Dermis microvascular lymphatic vessel endothelial cell (primary cell): ENCODE data around the gene RRM2. TPM values are rescaled to one million over a fixed set of nuclear protein-coding genes. Genes with fewer than 3 reads are reported as not detected.
A peak's percentile ranks its signal among the peaks of the same experiment; 100 is the strongest.

Experiments used
- DNase-seq, 2 donors: peaks; one replicate each; pipeline versions ENCODE4 v3.0.0 to v3.0.0-alpha.2; 2010; ENCODE audit warnings: low read depth in 2 of 2
- total RNA-seq: library from RNA; depleted of rRNA; stranded (reverse); fragments of >200 nt; gene quantifications from 2 replicates; pipeline ENCODE4 v1.2.1, GENCODE V29; 2014

RRM2 gene
- total RNA-seq: 18.1 and 29.1 TPM in 2 replicates

DNA sequence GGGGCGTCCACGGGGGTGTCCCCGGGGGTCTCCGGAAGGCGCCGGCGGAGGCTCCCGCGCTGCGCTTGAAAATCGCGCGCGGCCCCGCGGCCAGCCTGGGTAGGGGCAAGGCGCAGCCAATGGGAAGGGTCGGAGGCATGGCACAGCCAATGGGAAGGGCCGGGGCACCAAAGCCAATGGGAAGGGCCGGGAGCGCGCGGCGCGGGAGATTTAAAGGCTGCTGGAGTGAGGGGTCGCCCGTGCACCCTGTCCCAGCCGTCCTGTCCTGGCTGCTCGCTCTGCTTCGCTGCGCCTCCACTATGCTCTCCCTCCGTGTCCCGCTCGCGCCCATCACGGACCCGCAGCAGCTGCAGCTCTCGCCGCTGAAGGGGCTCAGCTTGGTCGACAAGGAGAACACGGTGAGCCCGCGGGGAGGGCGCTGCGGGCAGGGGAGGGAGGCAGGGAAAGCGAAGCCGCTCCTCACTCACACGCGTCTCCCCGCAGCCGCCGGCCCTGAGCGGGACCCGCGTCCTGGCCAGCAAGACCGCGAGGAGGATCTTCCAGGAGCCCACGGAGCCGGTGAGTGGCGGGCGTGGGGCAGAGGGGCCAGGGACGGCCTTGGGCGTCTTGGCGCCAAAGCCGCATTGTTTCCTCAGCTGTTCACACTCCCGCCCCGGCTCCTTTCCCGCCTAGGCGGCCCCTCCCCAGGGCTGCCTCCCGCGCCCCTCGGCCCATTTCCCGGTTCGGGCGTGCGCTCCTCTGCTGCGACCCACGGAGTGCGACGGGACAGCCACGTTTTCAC is at the start of gene RRM2:
Gene RRM2, plus strand, starts transcription at position 240 of the 781 bp plus-strand sequence. Its CDS starts 60 bp downstream, at position 300.
- peak; percentile 72 to 93 for DNase-seq

DNA sequence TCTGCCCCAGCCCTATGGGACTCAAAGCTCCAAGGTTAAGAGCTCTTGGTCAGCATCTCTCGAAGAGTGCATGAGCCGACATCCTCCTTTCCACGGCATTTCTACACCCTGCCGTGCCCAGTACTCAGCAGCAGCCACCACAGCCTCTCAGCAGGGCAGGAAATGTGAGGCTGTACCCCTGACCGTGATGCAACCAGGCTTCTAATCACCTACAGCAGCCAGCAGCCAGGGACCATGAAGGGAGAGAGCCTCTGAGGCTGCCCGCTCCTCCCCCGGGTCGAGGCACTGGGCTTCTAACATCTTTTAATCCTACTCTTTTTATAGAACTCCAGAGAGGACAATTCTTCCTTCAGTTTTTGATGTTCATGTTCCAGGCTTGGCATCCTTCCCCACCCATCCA is 48.8 kb upstream of the RRM2 start:
- DNase-seq: no peak

DNA sequence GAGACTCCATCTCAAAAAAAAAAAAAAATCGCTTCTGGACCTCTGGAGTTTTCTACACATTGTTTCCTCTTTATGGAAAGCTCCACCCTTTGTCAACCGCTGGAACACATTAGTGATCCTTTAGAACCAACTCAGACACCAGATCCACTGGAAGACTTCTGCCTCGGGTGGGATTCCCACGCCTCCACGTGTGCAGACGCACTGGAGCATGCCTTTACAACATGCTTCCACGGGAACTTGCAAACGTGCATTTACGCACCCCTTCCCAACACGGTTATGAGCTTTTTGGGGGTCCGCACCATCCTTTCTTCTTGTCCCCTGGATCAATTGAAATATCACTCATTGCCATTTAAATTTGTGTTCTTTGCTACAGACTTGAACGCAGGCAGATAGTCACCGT is 47.4 kb upstream of the RRM2 start:
- no peak for DNase-seq

DNA sequence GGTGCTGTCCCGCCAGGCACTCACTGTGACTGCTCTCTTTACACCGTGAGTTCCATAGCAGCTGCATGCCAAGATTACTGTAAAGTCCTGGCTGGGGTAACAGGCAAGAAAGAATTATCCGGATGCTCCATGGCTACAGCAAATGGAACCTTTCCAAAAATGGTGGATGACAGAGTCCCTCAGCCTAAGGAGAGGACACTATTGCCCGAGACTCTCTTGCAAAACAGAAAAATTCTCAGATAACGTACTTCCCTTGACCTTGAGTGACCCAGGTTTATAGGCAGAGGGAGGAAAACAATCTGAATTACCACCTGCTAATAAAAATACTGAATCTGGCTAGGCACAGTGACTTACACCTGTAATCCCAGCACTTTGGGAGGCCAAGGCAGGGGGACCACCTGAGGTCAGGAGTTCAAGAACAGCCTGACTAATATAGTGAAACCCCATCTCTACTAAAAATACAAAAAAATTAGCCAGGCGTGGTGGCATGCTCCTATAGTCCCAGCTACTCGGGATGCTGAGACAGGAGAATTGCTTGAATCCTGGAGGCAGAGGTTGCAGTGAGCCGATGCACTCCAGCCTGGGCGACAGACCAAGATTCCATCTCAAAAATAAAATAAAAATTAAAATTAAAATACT is 46.8 kb upstream of the RRM2 start:
- no peak for DNase-seq

DNA sequence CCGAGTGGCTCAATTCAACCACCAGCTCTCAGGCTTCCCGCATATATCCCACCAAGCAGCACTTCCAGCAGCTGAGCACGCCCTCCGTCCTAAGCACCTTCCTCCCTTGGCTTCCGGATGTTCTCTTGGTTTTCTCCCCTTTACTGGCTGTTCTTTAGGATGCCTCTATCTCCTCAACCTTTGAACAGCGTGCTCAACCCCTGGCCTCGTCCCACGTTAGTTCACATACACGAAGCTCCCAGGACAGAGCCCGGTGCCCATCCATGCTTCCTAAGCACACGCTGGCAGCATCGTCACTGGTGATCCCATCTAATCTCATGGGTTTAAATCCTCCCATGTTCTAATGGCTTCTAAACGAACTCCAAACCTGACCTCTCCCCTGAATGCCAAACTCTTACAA is 46.0 kb upstream of the RRM2 start:
- no peak for DNase-seq

DNA sequence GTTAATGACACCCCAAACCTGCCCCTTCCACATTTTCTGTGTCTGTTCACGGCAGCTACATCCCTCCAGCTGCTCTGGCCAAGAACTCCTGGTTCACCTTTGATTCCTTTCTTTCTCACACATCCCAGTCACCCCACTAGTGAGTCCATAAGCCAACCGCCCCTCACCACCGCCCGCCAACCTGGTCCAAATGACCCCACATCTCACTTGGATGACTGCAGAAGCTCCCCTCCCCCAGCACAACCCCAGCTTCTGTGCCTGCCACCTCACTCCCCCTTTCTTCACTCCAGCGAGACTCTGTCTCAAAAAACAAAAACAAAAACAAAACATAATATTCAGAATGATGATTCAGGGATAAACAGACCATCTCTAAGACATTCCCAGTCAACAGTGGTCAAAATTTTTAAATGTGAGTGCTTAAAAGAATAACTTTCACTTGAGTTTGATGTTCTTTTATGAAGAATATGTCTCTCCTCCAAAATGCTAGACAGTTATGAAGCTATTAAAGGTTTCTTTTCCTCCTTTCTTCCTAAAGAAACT is 45.5 kb upstream of the RRM2 start:
- no peak for DNase-seq

DNA sequence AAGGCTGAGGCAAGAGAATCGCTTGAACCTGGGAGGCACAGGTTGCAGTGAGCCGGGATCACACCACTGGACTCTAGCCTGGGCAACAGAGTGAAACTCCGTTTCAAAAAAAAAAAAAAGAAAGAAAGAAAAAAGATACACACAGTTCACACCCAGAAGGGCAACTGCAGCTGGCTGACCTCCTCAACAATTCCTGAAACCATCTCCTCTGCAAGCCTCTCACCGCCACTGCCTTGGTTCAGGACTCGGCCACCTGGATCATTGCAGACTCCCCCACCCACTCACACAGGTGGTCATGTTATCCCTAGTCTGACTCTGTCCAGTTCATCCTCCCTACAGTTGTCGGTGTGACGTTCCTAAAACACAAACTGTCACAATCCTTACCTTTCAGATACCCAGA is 44.5 kb upstream of the RRM2 start:
- DNase-seq: no peak

DNA sequence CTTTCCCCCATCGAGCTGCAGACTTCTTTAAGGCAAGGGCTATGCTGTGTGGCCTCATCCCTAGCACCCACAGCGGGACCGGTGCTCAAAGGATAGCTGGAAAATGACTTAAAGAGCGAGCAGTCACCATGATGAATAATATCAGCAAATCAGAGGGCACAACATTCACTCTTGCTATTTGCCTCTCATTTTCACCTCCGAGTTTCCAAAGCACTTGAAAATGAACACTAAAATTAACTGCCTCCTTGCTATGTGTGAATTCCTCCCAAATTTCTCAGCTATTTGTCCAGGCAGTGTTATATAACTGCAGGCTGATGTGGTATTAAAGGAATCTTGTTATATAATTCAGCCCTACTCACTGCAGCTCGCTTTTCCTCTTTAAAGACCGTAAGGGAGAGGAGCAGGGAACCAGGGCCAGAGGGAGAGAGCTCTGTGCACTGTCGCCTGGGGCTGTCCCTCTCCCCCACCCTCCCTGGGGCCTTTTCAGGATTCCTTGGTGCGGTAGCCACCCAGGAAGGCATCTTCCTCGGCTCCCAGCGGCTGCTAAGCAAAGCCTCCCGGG is 43.8 kb upstream of the RRM2 start:
- no peak for DNase-seq

DNA sequence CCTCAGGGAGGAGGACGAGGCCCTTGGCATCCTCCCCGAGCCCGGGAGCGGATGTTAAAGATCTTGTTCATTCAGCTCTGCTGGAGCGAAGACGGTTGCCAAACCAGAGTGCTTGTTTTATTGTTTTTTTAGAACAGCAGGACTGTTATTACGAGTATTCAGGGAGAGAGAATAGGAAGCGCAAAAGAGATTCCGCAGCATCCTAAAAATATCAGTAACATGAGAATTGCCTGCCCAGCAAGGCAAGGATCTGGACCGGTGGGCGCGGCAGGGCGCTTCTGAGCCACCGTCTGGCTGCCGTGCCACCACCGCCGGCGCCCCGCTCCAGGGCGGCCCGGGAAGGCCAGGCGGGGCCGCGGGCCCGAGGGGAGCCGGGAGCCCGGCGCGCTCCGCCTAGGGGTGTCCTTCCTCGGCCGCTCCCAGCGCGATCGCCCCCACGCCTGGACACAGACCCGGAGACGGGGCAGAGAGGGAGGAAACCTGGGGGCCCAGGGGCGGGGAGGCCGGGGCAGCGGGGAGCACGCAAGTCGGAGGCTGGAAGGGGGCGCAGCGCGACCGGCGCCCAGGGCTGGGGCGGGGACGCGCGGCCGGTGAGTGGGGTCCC is 43.2 kb upstream of the RRM2 start:
- no peak for DNase-seq

DNA sequence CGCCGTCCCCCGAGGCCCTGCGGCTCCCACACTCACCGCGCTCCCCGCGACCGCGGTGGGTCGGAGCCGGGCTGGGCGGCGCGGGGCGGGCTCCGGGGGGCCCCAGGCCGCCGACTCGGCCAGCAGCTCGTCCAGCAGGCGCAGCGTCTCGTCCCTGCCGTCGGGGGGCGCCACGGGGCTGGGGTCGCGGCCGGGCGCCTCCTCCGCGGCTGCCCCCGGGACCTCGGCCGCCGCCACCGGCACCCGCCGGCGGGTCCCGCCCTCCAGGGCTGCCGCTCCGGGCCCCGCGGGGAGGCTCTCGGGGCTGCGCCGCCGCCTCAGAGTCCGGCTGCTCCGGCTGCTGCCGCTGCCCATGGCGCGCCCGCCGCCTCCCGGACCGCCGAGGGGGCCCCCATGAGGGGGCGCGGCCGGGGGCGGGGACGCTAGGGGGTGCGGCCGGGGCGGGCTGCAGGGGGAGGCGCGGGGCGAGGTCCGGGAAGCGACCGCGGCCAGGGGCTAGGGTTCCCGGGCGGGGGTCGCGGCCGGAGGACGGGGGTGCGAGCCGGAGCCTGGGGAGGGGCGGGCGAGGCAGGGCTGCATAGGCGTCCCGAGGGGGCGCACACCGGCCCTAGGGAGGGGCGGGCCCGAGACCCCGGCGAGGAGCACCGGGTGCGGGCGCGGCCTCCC is 42.5 kb upstream of the RRM2 start, which contains the start of gene CYS1:
Gene CYS1, minus strand, starts transcription at position 542 of the 666 bp plus-strand sequence. Its CDS starts 188 bp downstream, at position 354.
- no peak for DNase-seq

DNA sequence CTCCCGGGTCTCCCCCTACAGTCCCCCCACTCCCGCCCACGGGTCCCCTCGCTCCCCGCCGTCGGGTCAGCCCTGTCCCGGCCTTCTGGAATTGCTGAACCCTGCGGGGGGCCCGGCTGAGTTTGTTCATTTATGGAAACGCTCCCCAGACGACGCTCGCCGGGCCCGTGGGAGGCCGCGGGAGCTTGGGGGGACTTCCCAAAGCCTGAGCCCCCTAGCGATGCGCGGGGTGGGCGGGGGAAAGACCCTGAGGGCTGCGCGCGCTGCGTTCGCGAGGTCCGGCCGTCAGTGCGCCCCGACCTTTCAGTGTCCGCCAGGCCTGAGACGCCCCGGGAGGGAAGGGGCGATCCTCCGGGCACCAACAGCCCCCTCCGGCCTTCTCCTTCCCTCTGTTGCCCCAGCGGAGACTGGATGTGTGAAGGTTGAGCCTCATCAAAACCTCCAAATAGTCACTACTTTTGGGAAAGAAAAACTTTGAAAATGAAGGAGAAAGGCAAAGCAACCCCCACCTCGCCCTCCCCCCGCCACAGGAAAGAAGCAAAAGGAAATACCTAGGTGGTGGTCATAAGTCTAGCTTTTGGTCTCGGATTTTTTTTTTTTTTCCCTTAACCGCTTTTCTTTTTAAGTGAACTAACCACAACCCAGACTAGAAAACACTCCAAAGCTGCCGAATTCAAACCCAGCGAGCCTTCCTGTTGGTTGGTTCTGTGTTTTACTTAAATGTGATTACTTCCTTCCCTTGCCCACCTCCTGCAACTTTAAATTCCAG is 41.8 kb upstream of the RRM2 start:
- DNase-seq: no peak

DNA sequence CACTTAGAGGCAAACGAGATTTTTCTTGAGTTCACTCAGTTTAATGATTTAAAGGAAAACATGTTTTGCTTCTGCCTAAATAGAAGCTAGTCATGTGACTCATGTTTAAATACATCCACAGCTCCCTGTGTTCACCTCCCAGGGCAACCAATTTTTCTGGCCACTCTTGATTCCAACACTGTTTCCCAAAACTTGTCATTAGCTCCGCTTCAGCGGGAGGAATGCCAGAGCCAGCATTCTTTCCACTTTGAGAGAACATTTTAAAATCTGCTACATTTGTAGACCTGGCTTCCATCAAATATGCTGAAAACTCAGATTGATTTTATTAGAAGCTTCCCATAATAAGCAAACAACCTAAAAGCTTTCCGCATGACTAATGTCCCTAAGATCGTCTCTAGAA is 39.5 kb upstream of the RRM2 start:
- no peak for DNase-seq

DNA sequence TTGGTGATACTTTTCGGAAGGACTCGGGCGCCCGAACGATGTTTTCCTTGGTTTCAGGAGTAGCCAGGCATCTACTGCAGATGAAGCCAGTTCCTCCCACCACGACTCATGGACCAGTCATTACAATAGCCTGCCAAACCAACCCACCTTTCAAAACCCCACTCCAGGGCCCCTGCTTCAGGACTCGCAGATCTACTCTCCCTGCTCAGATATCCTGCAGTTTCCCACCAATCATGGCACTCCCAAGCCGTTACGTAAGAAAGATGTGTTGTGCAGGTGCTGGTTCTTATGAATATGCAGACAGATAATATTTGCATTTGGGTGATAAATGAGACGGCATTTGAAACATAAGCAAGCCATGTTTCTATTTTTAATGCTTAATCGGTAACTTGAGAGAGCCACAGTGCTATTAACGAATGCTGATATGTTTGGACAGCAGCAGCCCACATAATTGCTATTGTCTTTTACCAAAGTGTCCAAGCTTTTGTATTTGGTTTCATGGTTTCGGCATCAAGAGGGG is 38.8 kb upstream of the RRM2 start:
- no peak for DNase-seq

DNA sequence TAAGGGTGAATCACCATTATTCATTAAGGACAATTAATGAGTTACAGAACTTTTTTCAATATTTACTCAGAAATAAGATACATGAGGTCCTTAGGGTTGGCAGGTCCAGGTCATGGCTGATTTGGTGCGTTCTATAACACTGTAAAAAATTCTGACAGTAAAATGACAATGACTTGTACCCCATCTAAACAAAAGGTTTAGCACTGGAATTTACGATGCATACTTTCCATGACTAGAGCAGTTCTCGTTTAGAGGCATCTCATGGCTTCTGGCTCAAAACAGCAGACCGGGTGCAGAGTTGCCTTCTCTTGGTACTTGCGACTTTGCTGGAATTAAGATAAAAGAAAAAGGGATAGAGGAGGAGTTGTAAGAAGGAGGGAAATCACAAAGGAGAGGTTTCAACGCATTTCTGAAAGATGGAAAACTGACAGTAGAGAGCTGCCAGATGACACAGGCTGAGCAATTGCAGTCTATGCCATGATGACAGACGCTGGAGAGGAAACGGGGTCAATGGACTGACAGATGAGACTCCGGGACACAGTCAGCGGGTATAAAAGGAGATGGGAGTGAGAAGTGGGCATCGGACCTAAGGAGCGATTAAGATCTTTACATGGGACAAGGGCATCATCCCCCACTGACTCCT is 38.2 kb upstream of the RRM2 start:
- no peak for DNase-seq

DNA sequence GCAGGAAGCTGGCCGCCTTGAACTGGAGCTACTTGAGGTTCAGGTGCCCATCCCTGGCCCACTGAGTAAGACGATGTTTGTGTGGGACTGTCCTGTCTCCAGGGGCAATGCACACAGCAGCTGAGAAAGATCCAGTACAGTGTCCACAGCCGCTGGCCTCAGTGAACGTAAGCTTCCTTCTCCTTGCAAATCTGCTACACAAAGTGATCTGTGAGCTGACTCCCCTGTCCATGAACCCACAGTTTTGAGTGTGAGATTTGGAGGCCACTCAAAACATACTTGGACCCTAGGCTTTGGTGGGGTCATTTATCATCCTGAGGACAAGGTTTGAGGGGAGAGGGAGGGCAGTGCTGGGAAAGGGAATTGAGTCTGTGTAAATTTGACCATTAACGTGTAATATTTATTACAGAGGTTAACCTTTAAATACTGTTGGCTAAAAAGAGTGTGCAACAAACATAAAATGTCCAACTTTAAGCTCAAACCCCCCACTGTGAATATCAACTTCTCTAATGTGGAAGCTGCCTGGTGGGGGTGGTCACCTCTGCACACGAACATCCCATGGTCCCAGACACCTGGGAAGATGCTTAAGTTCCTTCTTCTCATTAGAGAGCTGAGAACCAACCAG is 37.4 kb upstream of the RRM2 start:
- DNase-seq: no peak

DNA sequence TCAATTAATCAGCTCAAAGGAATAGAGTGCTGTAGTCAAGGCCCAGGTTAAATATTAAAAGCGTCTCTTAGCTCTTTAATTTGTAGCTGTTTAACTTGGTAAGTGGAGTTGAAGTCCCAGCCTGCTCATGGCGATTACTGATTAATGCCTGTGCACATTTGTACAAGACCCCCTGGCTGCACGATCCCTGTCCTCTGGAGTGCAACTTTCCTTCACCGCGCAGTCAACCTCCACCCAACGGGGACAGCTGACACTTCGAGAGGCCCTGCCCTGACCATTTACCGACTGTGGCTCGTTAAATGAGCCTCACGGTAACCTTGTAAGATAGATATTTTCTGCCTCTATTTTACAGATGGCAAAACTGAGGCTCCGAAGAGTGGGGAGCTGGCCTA is 36.9 kb upstream of the RRM2 start:
- no peak for DNase-seq

DNA sequence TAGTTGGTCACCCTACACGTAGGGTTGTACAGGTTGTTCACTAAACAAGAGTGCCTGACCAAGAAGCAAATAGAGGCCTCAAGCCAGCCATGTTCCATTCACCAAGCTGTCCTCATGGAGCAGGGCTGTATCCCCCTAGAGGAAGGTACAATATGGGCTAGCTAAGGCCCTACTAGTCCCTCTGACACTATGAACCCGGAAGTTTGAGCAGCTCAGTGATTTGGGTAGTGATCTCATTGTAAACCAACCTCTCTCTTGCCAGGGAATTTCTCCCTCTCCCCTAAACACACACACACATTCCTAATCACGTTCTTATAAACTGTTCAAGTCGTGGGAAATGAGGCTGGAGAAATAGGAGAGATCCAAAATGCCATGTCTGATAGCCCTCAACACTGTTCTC is 35.6 kb upstream of the RRM2 start:
- DNase-seq: no peak

DNA sequence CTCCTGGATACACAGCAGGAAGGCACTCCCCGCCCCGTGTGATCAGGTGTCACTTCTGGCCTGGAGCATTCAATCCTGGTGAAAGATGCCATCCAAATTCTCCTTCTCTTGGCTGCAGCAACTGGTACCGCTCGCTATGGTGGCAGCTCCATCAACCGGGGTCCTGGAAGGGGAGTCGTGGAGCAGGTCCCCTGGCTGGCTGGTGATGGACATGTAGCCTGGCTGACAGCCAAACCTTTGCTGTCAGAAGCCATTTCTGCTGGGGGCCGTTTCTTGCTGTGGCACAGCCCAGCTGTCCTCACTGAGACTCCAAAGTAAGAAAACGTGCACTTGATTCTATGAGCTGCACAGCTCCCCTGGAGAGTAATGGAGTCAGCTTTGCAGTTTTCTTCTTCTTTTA is 35.2 kb upstream of the RRM2 start:
- DNase-seq: no peak

DNA sequence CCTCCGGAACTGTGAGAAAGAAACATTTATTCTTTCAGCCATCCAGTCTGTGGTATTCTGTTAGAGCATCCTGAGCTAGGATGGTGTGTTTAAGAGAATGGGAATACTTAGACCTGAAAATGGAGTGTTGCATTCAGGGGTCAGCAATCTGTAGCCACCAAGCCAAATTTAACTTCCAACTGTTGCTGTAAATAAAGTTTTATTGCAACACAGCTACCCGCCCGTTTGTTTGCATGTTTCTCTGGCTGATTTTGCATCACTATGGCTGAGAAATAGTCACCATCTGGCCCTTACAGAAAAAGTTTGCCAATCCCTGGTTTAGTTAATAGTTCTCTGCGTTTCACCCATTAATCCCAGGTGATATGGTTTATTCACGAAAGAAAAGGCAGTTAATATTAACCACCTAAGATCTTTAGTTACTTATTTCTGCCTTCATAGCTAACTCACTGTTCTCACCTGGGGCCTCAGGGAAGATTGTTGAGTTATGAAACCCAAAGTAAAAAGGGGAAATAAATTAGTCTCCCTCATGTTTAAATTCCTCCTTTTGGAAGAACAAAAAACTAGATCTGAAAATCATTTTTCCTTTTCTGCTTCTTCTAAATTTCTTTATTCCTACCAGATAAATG is 32.9 kb upstream of the RRM2 start:
- DNase-seq: no peak
